ENCODE results near the gene GLCE.

The GLCE gene

GRCh38 chr15:69160141-69160993 is at the start of gene GLCE:
GLCE (plus strand) TSS chr15:69160635; CDS start chr15:69255807, 95,172 bp downstream.
- peak; percentile 97 for DNase-seq

GRCh38 chr15:69114331-69114928 is 46.0 kb upstream of the GLCE start:
- no peak for DNase-seq

GRCh38 chr15:69115031-69115430 is 45.4 kb upstream of the GLCE start:
- no peak for DNase-seq

GRCh38 chr15:69116391-69116790 is 44.0 kb upstream of the GLCE start:
- no peak for DNase-seq

GRCh38 chr15:69117431-69117871 is 43.0 kb upstream of the GLCE start:
- DNase-seq = no peak

GRCh38 chr15:69118089-69118488 is 42.3 kb upstream of the GLCE start:
- DNase-seq = no peak

- no peak for DNase-seq
Observed at GRCh38 chr15:69119001-69119400, 41.4 kb upstream of the GLCE start.

GRCh38 chr15:69119683-69120395 is 40.6 kb upstream of the GLCE start:
- DNase-seq = no peak

GRCh38 chr15:69120732-69121131 is 39.7 kb upstream of the GLCE start:
- DNase-seq = no peak

GRCh38 chr15:69121198-69121828 is 39.1 kb upstream of the GLCE start:
- no peak for DNase-seq

- no peak for DNase-seq
Observed at GRCh38 chr15:69125236-69125635, 35.2 kb upstream of the GLCE start.

- no peak for DNase-seq
Observed at GRCh38 chr15:69126054-69126469, 34.4 kb upstream of the GLCE start.

GRCh38 chr15:69127306-69127705 is 33.1 kb upstream of the GLCE start:
- no peak for DNase-seq

- DNase-seq = no peak
Observed at GRCh38 chr15:69128667-69129311, 31.6 kb upstream of the GLCE start.

GRCh38 chr15:69131362-69132220 is 28.8 kb upstream of the GLCE start:
- DNase-seq = no peak

- DNase-seq = no peak
Observed at GRCh38 chr15:69132430-69132829, 28.0 kb upstream of the GLCE start.

- DNase-seq = no peak
Observed at GRCh38 chr15:69132977-69133861, 27.2 kb upstream of the GLCE start.

GRCh38 chr15:69133862-69134519 is 26.4 kb upstream of the GLCE start:
- no peak for DNase-seq

GRCh38 chr15:69134791-69135190 is 25.6 kb upstream of the GLCE start:
- no peak for DNase-seq

- no peak for DNase-seq
Observed at GRCh38 chr15:69135499-69135898, 24.9 kb upstream of the GLCE start.

Measured in activated effector memory CD4-positive, alpha-beta T cell treated with anti-CD3 and anti-CD28 coated beads, Interleukin-2, amount 50 U/mL, for 16 hours (primary cell).